Upper lobe of right lung (tissue), 1 donor: ENCODE results near the gene RAB10. TPM values are rescaled to one million over a fixed set of nuclear protein-coding genes. Genes with fewer than 3 reads are reported as not detected.

Source experiments
- total RNA-seq: library from RNA; stranded (reverse); fragmentation: NEBNext Ultra II Directional; extraction: Animal tissue kit (Norgen Biotek cat#: 25700); gene quantifications from one replicate; pipeline ENCODE4 v1.2.1, GENCODE V29; 2021
- donor health status: DM: no; HTN: yes; CAD: no; lungs with severe emphysema.

Gene RAB10
- total RNA-seq, 1 donor from 2014 or later = 111 TPM

Other genes starting within 250 kb of the RAB10 start
- 34.3 TPM for gene ASXL2, start 155.6 kb upstream of the RAB10 start, total RNA-seq
- gene KIF3C, start 51.6 kb upstream of the RAB10 start, total RNA-seq = 6.5 TPM
- 1.9 TPM for gene GAREM2, start 139.0 kb downstream of the RAB10 start, total RNA-seq
- 118 TPM for gene HADHA, start 210.5 kb downstream of the RAB10 start, total RNA-seq
- gene HADHB, start 210.9 kb downstream of the RAB10 start, total RNA-seq = 105 TPM